Ascending aorta (tissue), 2 donors: ENCODE measurements around the gene SSRP1. TPM values are rescaled to one million over a fixed set of nuclear protein-coding genes. Genes with fewer than 3 reads are reported as not detected.

Experiments used
- DNase-seq, 2 donors: peaks; one replicate each; pipeline ENCODE4 v3.0.0-alpha.2; 2019; ENCODE audit warnings: low spot score in 2 of 2
- H3K27ac ChIP-seq, 2 donors: fragments of 200-600 bp; sonication (generic); one replicate each; pipeline ENCODE4 v1.5.1; 2016 to 2017; ENCODE audit warnings: mild to moderate bottlenecking in 1 of 2
- H3K27me3 ChIP-seq: fragments of 200-600 bp; sonication (generic); one replicate; pipeline ENCODE4 v1.5.1; 2017
- H3K36me3 ChIP-seq, 2 donors: fragments of 200-600 bp; sonication (generic); one replicate each; pipeline ENCODE4 v1.5.1; 2016
- H3K4me1 ChIP-seq, 2 donors: fragments of 200-600 bp; sonication (generic); one replicate each; pipeline ENCODE4 v1.5.1; 2016 to 2017; ENCODE audit warnings: mild to moderate bottlenecking in 1 of 2
- H3K4me3 ChIP-seq, 2 donors: fragments of 200-600 bp; sonication (generic); one replicate each; pipeline ENCODE4 v1.5.1; 2016 to 2017; ENCODE audit warnings: mild to moderate bottlenecking in 1 of 2
- H3K9me3 ChIP-seq, 2 donors: fragments of 200-600 bp; sonication (generic); one replicate each; pipeline ENCODE4 v1.5.1; 2016
- intact Hi-C: fragments of 100-400 bp; cut with DNase I; formaldehyde crosslinking; loops from one replicate; pipeline ENCODE4 v1.15.1; 2023
- total RNA-seq: library from RNA; depleted of rRNA; stranded (reverse); fragments of >200 nt; gene quantifications from one replicate; pipeline ENCODE4 v1.1.0, GENCODE V29; 2016
- TF ChIP-seq, protein P1 (sequence below), 3 experiments: fragments of 200-600 bp in 2 of 3; fragments of 450-650 bp in 1 of 3; sonication (generic) in 2 of 3; IDR thresholded peaks; one replicate each; pipeline ENCODE4 v1.5.1; 2016 to 2019; ENCODE audit warnings: antibody characterized with exemption in 3 of 3, mild to moderate bottlenecking in 1 of 3, moderate library complexity in 1 of 3

The SSRP1 gene, protein sequence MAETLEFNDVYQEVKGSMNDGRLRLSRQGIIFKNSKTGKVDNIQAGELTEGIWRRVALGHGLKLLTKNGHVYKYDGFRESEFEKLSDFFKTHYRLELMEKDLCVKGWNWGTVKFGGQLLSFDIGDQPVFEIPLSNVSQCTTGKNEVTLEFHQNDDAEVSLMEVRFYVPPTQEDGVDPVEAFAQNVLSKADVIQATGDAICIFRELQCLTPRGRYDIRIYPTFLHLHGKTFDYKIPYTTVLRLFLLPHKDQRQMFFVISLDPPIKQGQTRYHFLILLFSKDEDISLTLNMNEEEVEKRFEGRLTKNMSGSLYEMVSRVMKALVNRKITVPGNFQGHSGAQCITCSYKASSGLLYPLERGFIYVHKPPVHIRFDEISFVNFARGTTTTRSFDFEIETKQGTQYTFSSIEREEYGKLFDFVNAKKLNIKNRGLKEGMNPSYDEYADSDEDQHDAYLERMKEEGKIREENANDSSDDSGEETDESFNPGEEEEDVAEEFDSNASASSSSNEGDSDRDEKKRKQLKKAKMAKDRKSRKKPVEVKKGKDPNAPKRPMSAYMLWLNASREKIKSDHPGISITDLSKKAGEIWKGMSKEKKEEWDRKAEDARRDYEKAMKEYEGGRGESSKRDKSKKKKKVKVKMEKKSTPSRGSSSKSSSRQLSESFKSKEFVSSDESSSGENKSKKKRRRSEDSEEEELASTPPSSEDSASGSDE
- total RNA-seq: 110 TPM

- intact Hi-C loops: loop anchor here (1.0 to 5.0 kb wide), 2 partner anchors 10 to 312 kb away; partner anchors contain the start of gene YPEL4
- H3K27ac ChIP-seq: peak within 1 kb of the TSS; percentile 95 to 97
Measured at GRCh38 chr11:57335343-57336110, at the start of gene SSRP1. SSRP1 (minus strand) TSS chr11:57335892; CDS start chr11:57335121, 771 bp downstream.

DNA sequence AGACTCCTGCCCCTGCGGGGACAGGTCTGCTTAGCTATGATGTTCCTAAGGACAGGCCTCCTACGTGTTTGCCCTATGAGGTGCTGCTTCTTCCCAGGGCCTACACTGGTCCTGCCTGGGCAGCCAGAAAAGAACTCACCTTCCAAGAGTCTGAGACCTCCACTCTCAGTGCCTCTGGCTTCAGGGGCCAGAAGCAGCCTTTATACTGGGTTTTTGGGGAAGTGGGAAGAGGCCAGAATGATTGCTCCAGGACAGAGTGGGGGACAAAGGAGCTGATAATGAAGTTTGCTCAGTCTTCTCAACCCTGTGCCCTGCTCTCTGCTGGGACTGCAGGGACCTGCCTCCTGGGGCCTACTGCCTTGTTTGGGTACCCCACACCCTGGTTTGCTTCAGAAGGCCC lies 45.3 kb upstream of the SSRP1 start, which contains the start of gene PRG3:
PRG3 (minus strand) TSS at position 176 of the 400 bp plus-strand sequence. CDS start 442 bp downstream, outside the sequence.
- Histone ChIP-seq H3K9me3 (no peaks in the 10 kb centered on the region), H3K27me3 (no peaks in the 10 kb centered on the region), H3K4me3 (no peak within 1 kb of the TSS), H3K27ac (no peak within 1 kb of the TSS), H3K4me1 (no peaks in the 10 kb centered on the region), H3K36me3 (no peaks in the 10 kb centered on the region)
- DNase-seq: no peak
- TF ChIP-seq, protein P1, sequence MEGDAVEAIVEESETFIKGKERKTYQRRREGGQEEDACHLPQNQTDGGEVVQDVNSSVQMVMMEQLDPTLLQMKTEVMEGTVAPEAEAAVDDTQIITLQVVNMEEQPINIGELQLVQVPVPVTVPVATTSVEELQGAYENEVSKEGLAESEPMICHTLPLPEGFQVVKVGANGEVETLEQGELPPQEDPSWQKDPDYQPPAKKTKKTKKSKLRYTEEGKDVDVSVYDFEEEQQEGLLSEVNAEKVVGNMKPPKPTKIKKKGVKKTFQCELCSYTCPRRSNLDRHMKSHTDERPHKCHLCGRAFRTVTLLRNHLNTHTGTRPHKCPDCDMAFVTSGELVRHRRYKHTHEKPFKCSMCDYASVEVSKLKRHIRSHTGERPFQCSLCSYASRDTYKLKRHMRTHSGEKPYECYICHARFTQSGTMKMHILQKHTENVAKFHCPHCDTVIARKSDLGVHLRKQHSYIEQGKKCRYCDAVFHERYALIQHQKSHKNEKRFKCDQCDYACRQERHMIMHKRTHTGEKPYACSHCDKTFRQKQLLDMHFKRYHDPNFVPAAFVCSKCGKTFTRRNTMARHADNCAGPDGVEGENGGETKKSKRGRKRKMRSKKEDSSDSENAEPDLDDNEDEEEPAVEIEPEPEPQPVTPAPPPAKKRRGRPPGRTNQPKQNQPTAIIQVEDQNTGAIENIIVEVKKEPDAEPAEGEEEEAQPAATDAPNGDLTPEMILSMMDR (IDR thresholded peaks at IDR 0.05): no peak
- intact Hi-C loops: no loop called here

More at GRCh38 chr11:57335343-57336110, at the start of gene SSRP1:
- peaks cover 16 to 29% of the 10 kb centered on the region in 2 donors for H3K36me3 ChIP-seq
- H3K4me3 ChIP-seq: peak within 1 kb of the TSS; percentile 88 to 94
- H3K4me1 ChIP-seq: peaks cover 5 to 12% of the 10 kb centered on the region in 2 donors
- H3K9me3 ChIP-seq: no peaks in the 10 kb centered on the region
- no peaks in the 10 kb centered on the region for H3K27me3 ChIP-seq
- DNase-seq: peak in 1 of 2 donors; percentile 93
- TF ChIP-seq, protein P1 (IDR thresholded peaks at IDR 0.05): no peak

GRCh38 chr11:57379732-57380131 lies 44.0 kb upstream of the SSRP1 start:
- Histone ChIP-seq H3K4me1 (no peaks in the 10 kb centered on the region), H3K4me3 (no peak overlapping the region), H3K27ac (no peak overlapping the region), H3K27me3 (no peaks in the 10 kb centered on the region), H3K36me3 (no peaks in the 10 kb centered on the region), H3K9me3 (no peaks in the 10 kb centered on the region)
- TF ChIP-seq, protein P1 (IDR thresholded peaks at IDR 0.05): no peak
- intact Hi-C loops: no loop called here
- DNase-seq: no peak

GRCh38 chr11:57378186-57378585 lies 42.5 kb upstream of the SSRP1 start:
- H3K36me3 ChIP-seq: no peaks in the 10 kb centered on the region
- TF ChIP-seq, protein P1 (IDR thresholded peaks at IDR 0.05): no peak
- H3K4me1 ChIP-seq: no peaks in the 10 kb centered on the region
- intact Hi-C loops: no loop called here
- no peak overlapping the region for H3K4me3 ChIP-seq
- H3K27ac ChIP-seq: no peak overlapping the region
- no peaks in the 10 kb centered on the region for H3K27me3 ChIP-seq
- no peak for DNase-seq
- no peaks in the 10 kb centered on the region for H3K9me3 ChIP-seq

- H3K36me3 ChIP-seq: no peaks in the 10 kb centered on the region
- intact Hi-C loops: no loop called here
- TF ChIP-seq, protein P1 (IDR thresholded peaks at IDR 0.05): no peak
- H3K4me3 ChIP-seq: no peak overlapping the region
- no peaks in the 10 kb centered on the region for H3K4me1 ChIP-seq
- no peak overlapping the region for H3K27ac ChIP-seq
- H3K9me3 ChIP-seq: no peaks in the 10 kb centered on the region
- DNase-seq: no peak
- no peaks in the 10 kb centered on the region for H3K27me3 ChIP-seq
Measured at GRCh38 chr11:57377107-57377506, 41.4 kb upstream of the SSRP1 start.
